CD4-positive, alpha-beta memory T cell (primary cell): ENCODE measurements around the gene PPM1H. TPM values are rescaled to one million over a fixed set of nuclear protein-coding genes. Genes with fewer than 3 reads are reported as not detected.

Experiments
- CTCF ChIA-PET: fragments of 350-600 bp; sonication (Branson Sonifier 250); formaldehyde crosslinking; loops from one replicate; lab custom pipeline; 2021; ENCODE audit warnings: inconsistent platforms; ENCODE audit not compliant: partially characterized antibody; lab: Charles Lee
- POLR2A ChIA-PET: fragments of 350-600 bp; sonication (Branson Sonifier 250); formaldehyde crosslinking; loops from one replicate; lab custom pipeline; 2021; ENCODE audit not compliant: partially characterized antibody; lab: Charles Lee
- DNase-seq, 5 donors: peaks; one replicate each; pipeline versions ENCODE4 v3.0.0 to v3.0.0-alpha.2; 2020 to 2022; ENCODE audit warnings: mixed read lengths in 1 of 5
- H3K27ac ChIP-seq: one replicate; pipeline ENCODE4 v1.7.0; 2013; ENCODE audit warnings: low read depth, low read length
- H3K27me3 ChIP-seq: 2 replicates; pipeline ENCODE4 v1.7.0; 2013; ENCODE audit warnings: mild to moderate bottlenecking, low read length, moderate library complexity; ENCODE audit not compliant: insufficient read depth
- H3K36me3 ChIP-seq: 2 replicates; pipeline ENCODE4 v1.7.0; 2013; ENCODE audit warnings: mild to moderate bottlenecking, low read length, moderate library complexity; ENCODE audit not compliant: insufficient read depth
- H3K4me1 ChIP-seq: 2 replicates; pipeline ENCODE4 v1.7.0; 2013; ENCODE audit warnings: mild to moderate bottlenecking, low read length, moderate library complexity; ENCODE audit not compliant: insufficient read depth
- H3K4me3 ChIP-seq, 2 donors: one replicate each; pipeline ENCODE4 v1.7.0; 2013; ENCODE audit warnings: low read length in 2 of 2, mild to moderate bottlenecking in 1 of 2
- H3K9me3 ChIP-seq, 2 donors: one replicate each; pipeline ENCODE4 v1.7.0; 2013; ENCODE audit warnings: low read length in 2 of 2, control low read depth in 1 of 2; ENCODE audit not compliant: control insufficient read depth in 1 of 2
- H3K27ac Mint-ChIP-seq, 7 donors: one replicate each; pipeline ENCODE4 v1.8.0; 2020 to 2021; ENCODE audit warnings: mixed read lengths in 7 of 7, mild to moderate bottlenecking in 6 of 7, inconsistent platforms in 3 of 7, moderate library complexity in 3 of 7
- H3K27me3 Mint-ChIP-seq, 2 donors: one replicate each; pipeline ENCODE4 v1.8.0; 2020 to 2021; ENCODE audit warnings: mixed read lengths in 2 of 2
- H3K36me3 Mint-ChIP-seq, 2 donors: one replicate each; pipeline ENCODE4 v1.8.0; 2020 to 2021; ENCODE audit warnings: mixed read lengths in 2 of 2, inconsistent platforms in 1 of 2, mild to moderate bottlenecking in 1 of 2
- H3K4me1 Mint-ChIP-seq, 4 donors: one replicate each; pipeline ENCODE4 v1.8.0; 2020 to 2021; ENCODE audit warnings: mixed read lengths in 4 of 4, mild to moderate bottlenecking in 1 of 4
- H3K4me3 Mint-ChIP-seq, 8 donors: one replicate each; pipeline ENCODE4 v1.8.0; 2020 to 2021; ENCODE audit warnings: mixed read lengths in 8 of 8, mild to moderate bottlenecking in 7 of 8, moderate library complexity in 6 of 8, inconsistent platforms in 3 of 8
- H3K9me3 Mint-ChIP-seq, 8 donors: one replicate each; pipeline ENCODE4 v1.8.0; 2020 to 2021; ENCODE audit warnings: mixed read lengths in 8 of 8, mild to moderate bottlenecking in 5 of 8, inconsistent platforms in 3 of 8, moderate library complexity in 1 of 8
- intact Hi-C: fragments of 100-400 bp; cut with micrococcal nuclease; formaldehyde crosslinking; loops from one replicate; pipeline ENCODE4 v1.15.1; 2023
- polyA plus RNA-seq, 2 donors: library from polyadenylated mRNA; unstranded; fragments of 300-500 nt; fragmentation: Illumina TruSeq; gene quantifications; one replicate each; pipeline ENCODE4 v1.2.3, GENCODE V29; 2021
- total RNA-seq, 2 experiments: library from RNA; stranded (reverse); gene quantifications; one replicate each; pipeline ENCODE4 v1.2.3, GENCODE V29; 2021

PPM1H gene
- total and polyA plus RNA-seq, 4 experiments from 2014 or later = 0.06 to 0.14 TPM; not detected in 2

- Histone ChIP-seq H3K36me3 (no peaks in the 10 kb centered on the region), H3K27me3 (peaks cover 4% of the 10 kb centered on the region), H3K27ac (no peak overlapping the region), H3K4me3 (no peak overlapping the region), H3K4me1 (no peaks in the 10 kb centered on the region), H3K9me3 (no peaks in the 10 kb centered on the region)
- Mint-ChIP-seq H3K27ac (no peak overlapping the region), H3K4me3 (no peak overlapping the region), H3K4me1 (no peaks in the 10 kb centered on the region), H3K27me3 (peaks cover 0 to 3% of the 10 kb centered on the region in 2 donors), H3K36me3 (no peaks in the 10 kb centered on the region), H3K9me3 (no peaks in the 10 kb centered on the region)
- ChIA-PET POLR2A (no interaction called here), CTCF (no interaction called here)
- intact Hi-C loops = no loop called here
- DNase-seq = no peak
Measured at GRCh38 chr12:62722971-62723680, 211.8 kb downstream of the PPM1H start.

DNA sequence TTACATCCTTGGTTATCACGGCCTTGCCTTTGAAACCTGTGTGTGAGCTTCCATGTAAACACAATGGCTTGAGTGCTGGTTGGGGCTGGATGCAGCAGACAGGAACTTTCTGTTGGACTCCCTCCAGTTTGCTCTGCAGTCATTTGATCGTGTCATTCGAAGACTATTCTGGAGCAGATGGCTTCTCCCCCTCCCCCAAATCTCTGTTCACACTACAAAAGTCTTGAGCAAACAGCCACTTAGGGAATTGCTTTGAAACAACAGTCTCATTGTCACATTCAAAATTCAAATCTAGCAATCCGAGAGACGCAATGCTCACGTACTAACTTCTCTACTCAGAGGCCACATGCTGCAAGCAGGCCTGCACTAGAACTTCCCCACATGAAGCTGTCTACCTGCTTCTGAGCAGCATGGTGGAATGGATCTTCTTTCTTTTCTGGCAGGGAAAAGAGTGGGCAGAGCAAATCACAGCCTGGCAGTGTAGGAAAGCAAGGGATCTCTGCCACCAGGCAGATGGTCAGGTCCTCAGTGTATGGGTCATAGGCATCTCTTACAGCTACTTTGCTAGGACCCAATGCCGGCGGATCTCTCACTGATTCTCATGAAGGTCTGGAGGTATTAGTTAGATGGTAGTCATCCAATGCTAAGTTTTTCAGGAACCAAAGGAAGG lies 214.2 kb downstream of the PPM1H start:
- no peak overlapping the region for H3K27ac Mint-ChIP-seq
- ChIA-PET POLR2A (no interaction called here), CTCF (interaction anchor here (1.0 kb wide), 1 partner anchor 10 kb away, joined by 3 read pairs; no protein-coding TSS in a partner anchor)

DNA sequence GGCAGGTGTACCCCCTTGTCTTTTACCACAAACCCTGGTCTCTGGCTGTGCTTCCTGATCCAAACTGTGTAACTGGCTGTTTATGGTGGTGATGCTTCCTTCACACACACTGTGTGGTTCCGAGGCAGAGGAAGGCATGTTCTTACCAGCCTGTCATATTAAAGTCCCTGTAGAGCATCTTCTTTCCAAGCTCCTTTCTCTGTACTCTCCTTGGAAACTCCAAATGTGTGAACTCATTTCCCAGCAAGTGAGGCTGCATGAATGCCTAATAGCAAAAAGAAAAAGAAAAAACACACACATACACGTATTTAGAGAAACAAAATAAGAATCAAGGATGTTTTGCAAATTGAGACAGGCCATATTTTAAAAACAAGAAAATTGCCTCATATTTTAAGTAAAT lies 214.9 kb downstream of the PPM1H start:
- Mint-ChIP-seq H3K27me3 (no peaks in the 10 kb centered on the region), H3K36me3 (no peaks in the 10 kb centered on the region), H3K27ac (no peak overlapping the region), H3K4me1 (no peaks in the 10 kb centered on the region), H3K9me3 (no peaks in the 10 kb centered on the region), H3K4me3 (no peak overlapping the region)
- H3K9me3 ChIP-seq = no peaks in the 10 kb centered on the region
- intact Hi-C loops = no loop called here
- no peak for DNase-seq
- H3K27me3 ChIP-seq = peaks cover 4% of the 10 kb centered on the region
- H3K4me3 ChIP-seq = no peak overlapping the region
- no peaks in the 10 kb centered on the region for H3K36me3 ChIP-seq
- no peaks in the 10 kb centered on the region for H3K4me1 ChIP-seq
- CTCF ChIA-PET = no interaction called here
- POLR2A ChIA-PET = no interaction called here
- no peak overlapping the region for H3K27ac ChIP-seq

More for the DNA sequence above, 214.2 kb downstream of the PPM1H start:
- no peak overlapping the region for H3K4me3 Mint-ChIP-seq
- H3K9me3 ChIP-seq = no peaks in the 10 kb centered on the region
- no peak for DNase-seq
- H3K27ac ChIP-seq = no peak overlapping the region
- peaks cover 4% of the 10 kb centered on the region for H3K27me3 ChIP-seq
- no peaks in the 10 kb centered on the region for H3K9me3 Mint-ChIP-seq
- H3K36me3 Mint-ChIP-seq = no peaks in the 10 kb centered on the region
- intact Hi-C loops = no loop called here
- H3K27me3 Mint-ChIP-seq = no peaks in the 10 kb centered on the region
- no peaks in the 10 kb centered on the region for H3K4me1 Mint-ChIP-seq
- H3K36me3 ChIP-seq = no peaks in the 10 kb centered on the region
- no peak overlapping the region for H3K4me3 ChIP-seq
- H3K4me1 ChIP-seq = no peaks in the 10 kb centered on the region

- no peak overlapping the region for H3K27ac ChIP-seq
- H3K36me3 ChIP-seq = no peaks in the 10 kb centered on the region
- peaks cover 4% of the 10 kb centered on the region for H3K27me3 ChIP-seq
- ChIA-PET POLR2A (no interaction called here), CTCF (no interaction called here)
- no peaks in the 10 kb centered on the region for H3K9me3 ChIP-seq
- Mint-ChIP-seq H3K27me3 (no peaks in the 10 kb centered on the region), H3K4me1 (no peaks in the 10 kb centered on the region), H3K27ac (no peak overlapping the region), H3K4me3 (no peak overlapping the region), H3K9me3 (no peaks in the 10 kb centered on the region), H3K36me3 (no peaks in the 10 kb centered on the region)
- H3K4me3 ChIP-seq = no peak overlapping the region
- intact Hi-C loops = no loop called here
- no peak for DNase-seq
- H3K4me1 ChIP-seq = no peaks in the 10 kb centered on the region
Measured at GRCh38 chr12:62718762-62719426, 216.1 kb downstream of the PPM1H start.

DNA sequence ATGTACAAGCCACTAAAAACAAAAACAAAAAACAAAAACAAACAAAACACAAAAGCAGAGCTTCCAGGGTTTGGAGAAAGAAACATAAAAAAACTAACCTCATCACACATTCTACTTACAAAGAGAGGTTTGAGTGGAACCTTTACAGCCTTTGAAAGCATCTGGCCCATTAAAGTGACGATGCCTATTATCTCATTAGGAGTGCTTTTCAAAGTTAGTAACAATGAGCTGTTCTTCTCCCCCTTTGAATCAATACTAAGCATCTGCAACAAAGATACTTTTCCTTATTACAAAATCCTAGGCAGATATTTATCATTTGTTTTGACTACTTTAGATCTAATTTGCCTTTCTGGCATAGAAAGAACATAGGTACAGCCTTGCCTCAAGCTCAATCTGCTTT lies 217.3 kb downstream of the PPM1H start:
- Histone ChIP-seq H3K9me3 (no peaks in the 10 kb centered on the region), H3K4me3 (no peak overlapping the region), H3K27me3 (peaks cover 4% of the 10 kb centered on the region), H3K4me1 (no peaks in the 10 kb centered on the region), H3K27ac (no peak overlapping the region), H3K36me3 (no peaks in the 10 kb centered on the region)
- intact Hi-C loops = no loop called here
- no peak for DNase-seq
- Mint-ChIP-seq H3K36me3 (no peaks in the 10 kb centered on the region), H3K27me3 (no peaks in the 10 kb centered on the region), H3K9me3 (no peaks in the 10 kb centered on the region), H3K27ac (no peak overlapping the region), H3K4me1 (no peaks in the 10 kb centered on the region), H3K4me3 (no peak overlapping the region)
- POLR2A ChIA-PET = no interaction called here
- CTCF ChIA-PET = no interaction called here

DNA sequence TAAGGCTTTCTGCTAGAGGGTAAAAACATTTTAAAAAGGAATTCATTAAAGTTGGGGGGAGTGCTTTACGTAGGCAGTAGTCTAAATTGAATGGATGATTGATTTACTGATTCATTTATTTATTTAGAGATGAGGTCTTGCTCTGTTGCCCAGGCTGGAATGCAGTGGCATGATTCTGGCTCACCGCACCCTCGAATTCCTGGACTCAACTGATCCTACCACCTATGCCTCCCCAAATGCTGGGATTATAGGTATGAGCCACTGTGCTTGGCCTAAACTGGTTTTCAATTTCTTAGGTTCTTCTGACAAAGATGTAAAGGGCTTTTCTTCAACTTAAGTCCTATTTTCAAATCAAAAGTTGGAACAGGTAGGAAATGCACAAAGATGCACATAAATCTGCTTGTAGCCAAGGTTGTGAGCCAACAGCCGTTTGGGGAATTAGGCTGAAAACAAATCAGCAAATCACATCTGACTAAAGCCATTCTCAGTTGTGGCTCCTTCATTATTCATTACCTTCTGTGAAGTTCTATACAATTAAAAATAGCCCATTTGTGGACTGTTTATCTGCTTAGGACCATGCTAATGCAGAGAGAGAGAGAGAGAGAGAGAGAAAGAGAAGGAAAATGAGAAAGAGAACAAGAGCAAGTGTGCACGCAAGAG lies 218.0 kb downstream of the PPM1H start:
- Mint-ChIP-seq H3K9me3 (no peaks in the 10 kb centered on the region), H3K4me3 (no peak overlapping the region)
- intact Hi-C loops = no loop called here

DNA sequence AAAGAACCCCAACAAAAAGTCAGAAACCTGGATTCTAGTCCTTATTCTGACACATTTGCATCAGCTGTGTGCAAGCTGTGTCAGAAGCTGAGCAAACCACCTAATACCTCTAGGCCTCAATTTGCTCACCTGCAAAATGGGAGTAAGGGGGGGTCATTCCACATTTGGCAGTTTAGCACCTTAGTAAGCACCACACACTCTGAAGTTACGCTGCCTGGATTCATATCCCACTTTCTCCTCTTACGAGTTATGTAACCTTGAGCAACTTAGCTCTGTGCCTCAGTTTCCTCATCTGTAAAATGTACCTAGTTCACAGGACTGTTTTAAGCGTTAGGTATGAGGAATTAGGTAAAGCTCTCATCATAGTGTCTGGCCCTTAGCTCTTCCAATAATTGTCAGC lies 218.9 kb downstream of the PPM1H start:
- H3K4me1 Mint-ChIP-seq = no peaks in the 10 kb centered on the region
- H3K36me3 ChIP-seq = no peaks in the 10 kb centered on the region
- no peak overlapping the region for H3K4me3 ChIP-seq
- no peak for DNase-seq
- H3K27ac Mint-ChIP-seq = no peak overlapping the region
- H3K4me3 Mint-ChIP-seq = no peak overlapping the region
- CTCF ChIA-PET = no interaction called here
- H3K27me3 Mint-ChIP-seq = no peaks in the 10 kb centered on the region
- peaks cover 4% of the 10 kb centered on the region for H3K27me3 ChIP-seq
- intact Hi-C loops = no loop called here
- H3K27ac ChIP-seq = no peak overlapping the region
- H3K36me3 Mint-ChIP-seq = no peaks in the 10 kb centered on the region
- H3K4me1 ChIP-seq = no peaks in the 10 kb centered on the region
- no peaks in the 10 kb centered on the region for H3K9me3 ChIP-seq
- POLR2A ChIA-PET = no interaction called here
- H3K9me3 Mint-ChIP-seq = no peaks in the 10 kb centered on the region

More for the DNA sequence above, 218.0 kb downstream of the PPM1H start:
- Histone ChIP-seq H3K9me3 (no peaks in the 10 kb centered on the region), H3K4me3 (no peak overlapping the region), H3K27ac (no peak overlapping the region), H3K4me1 (no peaks in the 10 kb centered on the region), H3K27me3 (peaks cover 4% of the 10 kb centered on the region), H3K36me3 (no peaks in the 10 kb centered on the region)
- no peak overlapping the region for H3K27ac Mint-ChIP-seq
- no peaks in the 10 kb centered on the region for H3K4me1 Mint-ChIP-seq
- POLR2A ChIA-PET = no interaction called here
- no peak for DNase-seq
- H3K36me3 Mint-ChIP-seq = no peaks in the 10 kb centered on the region
- H3K27me3 Mint-ChIP-seq = no peaks in the 10 kb centered on the region
- CTCF ChIA-PET = no interaction called here
